SW 1271 (cell line): ENCODE results near the gene TCHP.
A peak's percentile ranks its signal among the peaks of the same experiment; 100 is the strongest.
"Not testable (repeated sequence)": the region's sequence is repeated elsewhere in the genome, so short reads cannot be mapped to it uniquely, and the experiment has no call there.

Experiments used
- DNase-seq, 2 experiments: peaks; one replicate each; lab custom pipeline; 2025; lab: John Stamatoyannopoulos, UW

TCHP gene, protein sequence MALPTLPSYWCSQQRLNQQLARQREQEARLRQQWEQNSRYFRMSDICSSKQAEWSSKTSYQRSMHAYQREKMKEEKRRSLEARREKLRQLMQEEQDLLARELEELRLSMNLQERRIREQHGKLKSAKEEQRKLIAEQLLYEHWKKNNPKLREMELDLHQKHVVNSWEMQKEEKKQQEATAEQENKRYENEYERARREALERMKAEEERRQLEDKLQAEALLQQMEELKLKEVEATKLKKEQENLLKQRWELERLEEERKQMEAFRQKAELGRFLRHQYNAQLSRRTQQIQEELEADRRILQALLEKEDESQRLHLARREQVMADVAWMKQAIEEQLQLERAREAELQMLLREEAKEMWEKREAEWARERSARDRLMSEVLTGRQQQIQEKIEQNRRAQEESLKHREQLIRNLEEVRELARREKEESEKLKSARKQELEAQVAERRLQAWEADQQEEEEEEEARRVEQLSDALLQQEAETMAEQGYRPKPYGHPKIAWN

DNA sequence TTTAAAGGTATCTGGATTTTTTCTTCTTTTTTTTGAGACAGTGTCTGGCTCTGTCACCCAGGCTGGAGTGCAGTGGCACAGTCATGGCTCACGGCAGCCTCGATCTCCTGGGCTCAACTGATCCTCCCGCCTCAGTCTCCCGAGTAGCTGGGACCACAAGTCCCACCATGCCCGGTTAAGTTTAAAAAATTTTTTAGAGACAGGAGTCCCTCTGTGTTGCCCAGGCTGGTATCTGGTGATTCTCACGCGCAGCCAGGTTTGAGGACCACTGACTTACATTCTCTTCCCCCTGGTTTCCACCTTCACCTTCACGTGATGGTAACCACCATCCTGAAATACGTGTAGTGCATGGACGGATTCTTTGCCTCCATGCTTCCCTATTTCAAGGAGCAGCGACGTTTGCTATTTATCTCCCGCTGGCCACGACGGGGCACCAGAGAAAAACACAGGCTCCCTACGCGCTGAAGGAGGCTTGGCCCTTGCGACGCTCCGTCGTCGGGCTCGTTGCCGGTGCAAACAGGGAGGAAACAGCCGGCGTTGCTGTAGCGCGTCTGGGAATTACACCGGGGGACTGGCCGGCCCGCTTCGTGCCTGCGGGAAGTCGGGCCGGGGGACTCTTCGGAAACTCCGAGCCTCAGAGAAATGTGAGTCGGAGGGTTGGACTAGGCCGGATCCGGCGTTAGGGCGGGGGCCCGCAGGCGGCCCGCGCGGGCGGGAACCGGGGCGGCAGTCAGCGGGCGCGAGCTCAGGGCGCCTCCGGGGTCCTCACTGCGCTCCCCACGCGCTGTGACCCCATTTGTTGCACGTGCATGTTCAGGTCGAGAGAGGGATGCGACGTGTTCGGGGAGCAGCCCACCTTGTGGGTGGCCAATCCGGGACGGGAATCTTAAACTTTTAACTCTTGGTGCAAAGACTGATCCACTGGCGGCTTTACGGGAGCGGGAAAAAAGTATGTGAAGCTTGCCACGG lies at the start of gene TCHP:
Gene TCHP, plus strand, starts transcription at position 492 of the 969 bp plus-strand sequence. CDS start 2,753 bp downstream, outside the sequence.
- peak; percentile 76 to 85 for DNase-seq

DNA sequence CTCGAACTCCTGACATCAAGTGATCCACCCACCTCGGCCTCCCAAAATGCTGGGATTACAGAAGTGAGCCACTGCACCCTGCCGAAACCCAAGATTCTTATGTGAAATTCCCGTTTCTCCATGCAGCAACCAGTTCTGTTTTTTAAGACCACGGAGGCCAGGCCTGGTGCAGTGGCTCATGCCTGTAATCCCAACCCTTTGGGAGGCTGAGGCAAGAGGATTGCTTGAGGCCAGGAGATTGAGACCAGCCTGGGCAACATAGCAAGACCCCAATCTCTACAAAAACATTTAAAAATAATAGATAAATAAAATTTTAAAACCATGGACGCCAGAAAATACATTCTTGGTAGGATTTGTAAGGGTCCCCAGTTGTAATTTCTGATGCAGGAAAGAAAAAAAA lies 49.6 kb upstream of the TCHP start:
- DNase-seq = not testable (repeated sequence)

DNA sequence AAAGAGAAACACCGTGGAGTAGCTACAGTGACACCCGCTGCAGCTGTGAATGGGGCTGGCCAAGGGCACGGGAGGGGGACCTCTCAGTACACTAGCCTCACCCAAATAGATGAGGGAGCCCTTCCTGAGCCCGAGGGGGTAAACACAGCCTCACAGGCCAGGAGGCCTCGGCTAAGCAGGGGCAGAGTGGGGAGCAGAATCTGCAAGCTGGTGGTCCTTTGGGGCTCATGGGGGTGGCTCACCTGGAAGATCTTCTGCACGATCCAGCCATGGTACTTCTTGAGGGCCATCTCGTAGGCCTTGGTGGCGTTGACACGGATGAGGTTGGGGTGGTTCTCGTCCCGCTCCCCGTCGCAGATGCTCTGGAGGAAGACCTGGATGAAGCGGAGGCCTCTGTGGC lies 44.7 kb upstream of the TCHP start:
- no peak for DNase-seq

DNA sequence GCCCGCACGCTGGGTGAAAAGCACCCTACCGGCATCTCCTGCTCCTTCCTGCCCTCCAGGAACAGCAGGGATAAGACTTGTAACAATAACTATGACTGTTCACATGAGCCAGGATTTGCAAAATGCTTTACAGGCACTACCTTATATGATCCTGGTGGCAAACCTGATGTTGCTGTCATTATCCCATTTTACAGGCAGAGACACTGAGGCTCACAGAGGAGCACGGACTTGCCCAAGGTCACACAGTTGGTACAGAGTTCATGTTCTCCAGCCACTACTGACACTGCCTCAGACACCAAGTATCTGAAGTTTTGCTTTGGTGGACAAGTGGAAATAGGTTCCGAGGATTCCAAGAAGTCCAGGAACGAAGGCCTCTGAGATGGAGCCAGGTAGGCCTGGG lies 42.4 kb upstream of the TCHP start:
- DNase-seq = no peak

DNA sequence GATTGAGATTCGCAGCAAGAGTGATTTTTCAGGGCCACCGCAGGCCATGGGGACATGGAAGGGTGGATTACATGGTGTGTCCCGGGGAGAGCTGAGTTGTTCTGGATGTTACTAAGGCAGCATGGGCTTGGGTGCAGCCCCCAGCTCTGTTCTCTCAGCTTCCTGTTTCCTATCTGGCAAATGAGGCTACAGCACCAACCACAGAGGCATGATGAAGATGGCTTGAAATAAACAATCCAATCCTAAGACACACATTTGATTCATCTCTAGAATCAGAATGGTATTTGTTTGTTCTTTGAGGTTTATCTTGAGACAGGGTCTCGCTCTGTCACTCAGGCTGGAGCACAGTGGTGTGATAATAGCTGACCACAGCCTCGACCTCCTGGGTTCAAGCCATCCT lies 41.3 kb upstream of the TCHP start:
- DNase-seq = no peak

DNA sequence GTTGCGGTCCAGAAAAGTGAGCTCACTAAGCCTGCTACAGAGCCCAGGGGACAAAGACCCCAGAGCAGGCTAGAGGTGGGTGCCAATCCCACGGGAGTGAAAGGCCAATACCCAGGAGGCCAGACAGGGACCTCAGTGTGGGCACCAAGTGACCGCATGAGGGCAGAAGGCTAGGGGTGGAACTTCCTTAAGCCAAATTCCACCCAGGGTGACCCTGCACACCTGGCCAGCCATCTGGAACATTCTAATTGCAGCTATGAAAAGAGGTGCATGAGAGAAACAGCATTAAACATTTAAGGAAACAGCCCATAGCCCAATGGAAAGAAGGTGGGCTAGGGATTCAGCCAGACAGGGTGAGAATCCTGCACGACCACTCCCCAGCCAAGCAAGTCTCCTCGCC lies 39.1 kb upstream of the TCHP start:
- DNase-seq = no peak

DNA sequence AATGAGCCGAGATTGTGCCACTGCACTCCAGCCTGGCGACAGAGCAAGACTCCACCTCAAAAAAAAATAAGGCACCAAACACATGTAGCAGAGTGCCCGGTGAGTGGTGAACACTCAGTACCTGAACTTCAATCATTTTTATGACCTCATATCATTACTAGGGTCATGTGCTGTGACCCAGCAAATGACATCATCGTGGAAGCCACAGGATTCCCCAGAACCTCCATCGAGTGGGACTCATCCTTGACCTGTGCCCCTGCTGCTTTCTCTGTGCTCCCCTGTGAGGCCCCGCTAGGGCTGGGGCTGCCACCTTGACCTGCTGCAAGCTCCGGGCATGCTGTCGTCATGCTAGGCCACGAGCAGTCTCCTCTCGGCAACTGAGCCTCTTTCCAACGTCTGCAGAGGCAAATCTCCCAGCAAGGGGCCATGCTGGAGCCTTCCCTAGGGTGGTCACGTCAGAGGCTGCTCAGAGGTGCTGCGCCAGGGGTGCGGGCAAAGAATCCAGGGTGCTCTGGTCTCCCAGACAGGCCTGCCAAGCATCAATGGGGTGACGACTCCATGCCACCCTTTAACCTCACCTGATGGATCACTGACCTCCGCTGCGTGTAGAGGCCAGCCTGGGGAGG lies 38.3 kb upstream of the TCHP start:
- DNase-seq = no peak

DNA sequence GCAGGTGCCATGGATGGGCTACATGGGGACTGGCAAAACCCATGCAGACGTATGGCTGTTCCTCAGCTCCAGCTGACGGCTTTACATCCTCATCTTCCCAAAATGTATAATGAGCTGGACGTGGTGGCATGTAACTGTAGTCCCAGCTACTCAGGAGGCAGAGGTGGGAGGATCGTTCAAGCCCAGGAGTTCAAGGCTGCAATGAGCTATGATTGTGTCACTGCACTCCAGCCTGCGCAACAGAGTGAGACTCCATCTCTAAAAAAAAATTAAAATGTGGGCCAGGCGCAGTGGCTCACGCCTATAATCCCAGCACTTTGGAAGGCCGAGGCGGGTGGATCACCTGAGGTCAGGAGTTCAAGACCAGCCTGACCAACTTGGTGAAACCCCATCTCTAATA lies 37.6 kb upstream of the TCHP start:
- DNase-seq = not testable (repeated sequence)

DNA sequence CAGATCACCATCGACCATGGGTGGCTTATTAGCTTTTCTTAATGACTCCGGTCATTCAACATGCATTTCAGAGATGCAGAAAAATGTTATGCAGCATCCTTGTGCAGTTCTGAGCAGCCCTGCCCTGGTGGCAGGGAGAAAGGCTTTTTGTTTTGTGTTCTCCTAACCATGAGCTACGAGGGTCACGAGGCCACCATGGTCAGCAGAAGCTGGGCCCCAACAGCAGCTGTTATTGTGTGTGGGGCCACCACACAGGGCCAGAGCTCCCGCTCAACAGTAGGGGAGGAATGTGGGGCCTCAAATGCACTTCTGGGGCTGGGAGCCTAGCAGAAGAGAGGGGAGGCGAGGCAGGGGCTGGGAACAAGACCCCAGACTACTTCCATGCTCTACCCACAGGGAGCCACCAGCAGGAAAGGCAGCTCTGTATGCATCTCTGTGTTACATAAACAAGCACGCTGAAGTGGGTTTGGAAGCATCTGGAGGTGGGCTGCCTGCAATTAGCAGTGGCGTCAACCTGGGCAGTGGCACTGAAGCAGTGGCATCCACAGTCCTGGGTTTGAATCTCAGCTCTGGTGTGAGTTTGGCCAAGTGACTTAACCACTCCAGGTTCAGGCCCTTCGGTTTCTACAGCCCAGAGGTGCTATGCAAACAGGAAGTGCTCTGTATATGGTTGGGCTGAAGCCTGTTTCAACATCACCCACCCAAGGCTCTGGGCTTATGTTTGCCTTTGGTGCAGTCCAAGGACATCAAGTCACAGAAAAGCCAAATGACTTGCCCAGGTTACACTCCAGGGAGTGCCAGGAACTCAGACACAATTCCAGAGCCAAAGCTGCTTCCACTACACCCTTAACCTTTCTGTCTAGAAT lies 36.0 kb upstream of the TCHP start:
- DNase-seq = no peak

DNA sequence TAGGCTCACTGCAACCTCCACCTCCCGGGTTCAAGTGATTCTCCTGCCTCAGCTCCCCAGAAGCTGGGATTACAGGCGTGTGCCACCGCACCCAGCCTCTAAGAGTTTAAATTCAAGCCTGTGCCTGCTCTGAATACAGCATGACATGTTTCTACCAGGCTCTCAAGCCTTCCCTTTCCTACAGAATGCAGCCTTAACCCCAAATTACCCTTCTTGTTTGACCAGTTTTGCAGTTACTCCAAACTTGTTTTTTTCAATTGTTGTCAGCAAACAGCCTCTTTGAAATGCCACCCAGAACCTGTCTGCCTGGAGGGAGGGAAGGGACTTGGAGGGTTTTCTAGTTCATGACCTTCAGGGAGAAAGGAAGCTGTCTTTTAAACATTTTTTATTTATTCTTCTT lies 35.2 kb upstream of the TCHP start:
- no peak for DNase-seq

DNA sequence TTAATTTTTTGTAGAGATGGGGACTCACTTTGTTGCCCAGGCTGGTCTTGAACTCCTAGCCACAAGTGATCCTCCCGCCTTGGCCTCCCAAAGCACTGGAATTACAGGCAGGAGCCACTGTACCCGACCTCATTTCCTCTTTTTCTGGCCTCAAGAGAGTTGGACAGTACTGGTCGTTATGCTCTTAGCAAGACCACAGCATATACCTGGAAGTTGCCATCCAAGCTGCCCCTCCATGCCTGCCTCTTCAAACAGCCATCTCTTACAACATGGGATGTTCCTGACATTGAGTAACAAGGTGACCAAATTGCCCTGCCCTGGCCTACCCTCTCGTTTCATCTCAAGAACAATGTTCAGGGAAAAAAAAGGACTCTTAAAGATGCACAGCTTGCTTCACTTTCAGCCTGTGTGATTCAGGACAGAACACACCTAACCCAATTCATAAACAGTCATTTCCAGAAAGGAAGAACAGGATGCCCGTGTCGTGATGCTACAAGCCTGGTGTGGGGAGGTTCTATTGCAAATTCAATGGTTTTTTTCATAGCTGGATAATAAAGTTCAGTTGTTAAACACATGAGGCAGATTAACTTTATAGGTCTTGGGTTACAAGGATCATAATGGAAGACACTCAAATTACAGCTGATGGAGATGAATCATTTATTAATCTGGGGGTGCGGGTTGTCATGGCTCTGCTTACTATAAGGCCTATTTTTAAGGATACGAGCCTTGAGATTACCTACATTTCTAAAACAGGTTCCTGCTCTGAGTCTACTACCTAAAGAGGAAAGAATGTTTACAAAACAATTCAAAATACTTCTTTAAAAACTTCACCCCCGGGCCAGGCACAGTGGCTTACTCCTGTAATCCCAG lies 31.7 kb upstream of the TCHP start:
- DNase-seq = no peak

DNA sequence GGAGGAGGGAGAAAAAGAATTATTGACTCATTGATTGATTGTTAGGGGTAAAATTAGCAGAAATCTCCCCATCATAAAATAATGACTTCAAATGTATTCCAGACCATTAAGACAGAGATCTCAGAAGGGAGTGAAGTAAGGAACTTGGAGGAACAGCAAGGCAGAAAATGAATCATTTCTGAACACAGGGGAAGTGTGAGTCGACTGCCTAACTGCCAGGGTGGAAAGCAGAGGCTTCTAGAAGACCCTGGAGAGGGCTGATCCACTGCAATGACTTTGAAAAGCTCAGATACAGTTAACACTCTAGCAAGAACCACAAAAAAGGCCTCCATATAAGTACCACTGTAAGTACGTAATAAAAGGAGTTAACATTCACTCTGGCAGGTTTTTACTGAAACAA lies 29.4 kb upstream of the TCHP start:
- peak in 1 of 2 experiments; percentile 13 for DNase-seq

DNA sequence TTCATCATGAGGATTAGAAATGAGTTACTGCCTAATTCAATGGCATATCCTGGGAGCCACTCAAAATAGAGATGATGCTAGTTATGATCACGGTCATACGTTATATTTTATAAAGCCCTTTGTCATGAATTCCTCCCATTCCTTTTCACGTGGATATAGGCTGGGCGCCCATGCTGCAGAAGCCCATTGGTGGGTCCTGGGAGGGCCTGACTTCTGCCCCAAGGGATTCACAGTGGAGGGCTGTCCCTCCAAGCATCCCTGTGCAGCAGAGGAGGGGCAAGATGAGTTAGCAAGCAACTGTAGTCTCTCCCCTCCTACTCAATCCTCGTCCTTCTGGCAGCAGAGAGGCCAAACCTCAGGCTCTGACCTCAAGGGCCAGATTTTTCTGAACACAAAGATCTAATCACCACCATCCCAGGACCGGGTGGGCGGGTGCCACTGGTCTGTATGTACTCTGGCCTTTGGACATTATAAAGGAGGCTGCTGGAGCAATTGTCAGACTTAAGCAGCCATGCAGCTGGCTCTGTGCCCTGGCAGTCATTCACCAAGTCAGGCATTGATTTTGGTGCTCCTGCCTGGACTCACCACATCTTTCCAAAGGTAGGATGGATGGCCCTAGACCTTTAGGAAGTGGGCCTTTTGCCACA lies 28.3 kb upstream of the TCHP start:
- no peak for DNase-seq

DNA sequence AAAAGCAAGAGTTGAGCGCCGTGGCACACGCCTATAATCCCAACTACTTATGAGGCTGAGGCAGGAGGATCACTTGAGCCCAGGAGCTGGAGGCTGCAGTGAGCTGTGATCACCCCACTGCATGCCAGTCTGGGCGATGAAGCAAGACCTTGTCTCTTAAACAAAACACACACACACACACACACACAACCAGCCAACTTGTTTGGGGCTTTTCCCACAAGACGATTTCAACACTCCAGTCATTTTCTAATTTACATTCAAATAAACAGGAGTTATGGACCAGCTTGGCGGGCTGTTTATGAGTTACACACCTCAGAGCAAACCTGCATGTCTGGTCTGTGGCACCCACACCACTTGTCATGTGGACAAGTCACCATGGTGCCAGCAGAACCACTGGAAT lies 26.4 kb upstream of the TCHP start:
- DNase-seq = no peak

DNA sequence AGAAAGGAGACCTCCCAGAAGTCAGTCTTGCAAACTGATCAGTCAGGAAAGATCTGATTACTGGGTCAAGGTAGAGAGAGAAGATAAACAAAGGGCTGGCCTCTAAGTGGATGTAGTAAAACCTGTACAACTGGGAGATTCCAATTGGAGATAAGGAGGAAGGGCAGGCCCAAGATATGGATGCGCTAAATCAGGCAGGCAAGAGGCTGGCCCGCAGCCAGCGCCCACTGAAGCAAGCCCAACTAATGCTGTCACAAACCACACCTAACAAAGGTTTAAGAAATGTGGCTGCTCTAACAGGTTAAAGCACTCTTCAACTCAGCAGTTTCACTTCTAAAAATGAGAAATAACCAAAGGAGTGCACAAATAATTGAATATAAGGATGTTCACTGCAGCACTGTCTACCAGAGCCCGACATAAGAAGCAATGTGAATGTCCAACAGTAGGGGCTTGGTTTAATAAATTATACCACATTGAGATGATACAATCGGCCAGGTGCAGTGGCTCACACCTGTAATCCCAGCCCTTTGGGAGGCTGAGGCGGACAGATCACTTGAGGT lies 24.4 kb upstream of the TCHP start:
- DNase-seq = no peak

DNA sequence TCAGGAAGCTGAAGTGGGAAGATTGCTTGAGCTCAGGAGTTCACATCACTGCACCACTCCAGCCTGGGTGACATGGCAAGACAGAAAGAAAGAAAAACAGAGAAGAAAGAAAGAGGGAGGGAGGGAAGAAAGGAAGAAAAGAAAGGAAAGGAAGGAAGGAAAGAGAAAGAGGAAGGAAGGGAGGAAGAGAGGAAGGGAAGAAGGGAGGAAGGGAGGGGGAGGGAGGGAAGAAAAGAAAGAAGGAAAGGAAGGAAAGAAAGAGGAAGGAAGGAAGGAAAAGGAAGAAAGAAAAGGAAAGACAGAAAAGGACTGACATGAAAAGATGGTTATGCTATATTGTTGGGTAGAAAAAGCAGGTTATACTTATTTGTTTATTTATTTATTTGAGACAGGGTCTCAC lies 23.7 kb upstream of the TCHP start:
- no peak for DNase-seq

DNA sequence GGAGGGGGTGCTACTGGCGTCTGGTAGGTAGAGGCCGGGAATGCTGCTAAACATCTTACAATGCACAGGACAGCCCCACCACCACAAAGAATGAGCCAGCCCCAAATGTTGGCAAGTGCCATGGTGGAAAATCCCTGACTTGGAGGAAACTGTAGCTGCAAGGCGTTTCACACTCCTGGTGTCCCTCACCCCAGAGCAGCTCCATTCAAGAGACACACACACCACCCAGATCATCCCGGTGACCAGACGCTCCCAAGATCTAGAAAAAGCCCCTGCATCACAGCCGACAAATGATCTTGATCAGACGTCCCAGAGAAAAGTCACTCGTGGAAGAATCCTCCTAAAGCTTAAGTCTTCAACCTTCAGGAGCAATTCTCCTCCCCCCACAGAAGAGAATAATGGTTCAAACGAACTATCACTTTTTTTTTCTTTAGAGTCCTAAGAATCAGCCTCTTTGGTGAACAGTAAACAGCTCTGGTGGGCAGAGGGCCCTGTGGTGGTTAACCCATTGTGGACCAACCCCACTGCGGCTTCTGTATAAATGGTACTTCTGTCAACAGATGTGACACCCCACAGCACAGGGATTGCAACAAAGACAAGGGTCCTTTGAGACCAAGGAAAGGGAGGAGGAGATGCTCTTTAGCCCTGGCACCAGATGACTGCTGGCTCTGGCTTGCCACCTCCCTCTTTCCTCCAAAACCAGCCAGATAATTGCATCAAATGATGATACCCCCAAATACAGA lies 22.4 kb upstream of the TCHP start:
- DNase-seq = no peak

DNA sequence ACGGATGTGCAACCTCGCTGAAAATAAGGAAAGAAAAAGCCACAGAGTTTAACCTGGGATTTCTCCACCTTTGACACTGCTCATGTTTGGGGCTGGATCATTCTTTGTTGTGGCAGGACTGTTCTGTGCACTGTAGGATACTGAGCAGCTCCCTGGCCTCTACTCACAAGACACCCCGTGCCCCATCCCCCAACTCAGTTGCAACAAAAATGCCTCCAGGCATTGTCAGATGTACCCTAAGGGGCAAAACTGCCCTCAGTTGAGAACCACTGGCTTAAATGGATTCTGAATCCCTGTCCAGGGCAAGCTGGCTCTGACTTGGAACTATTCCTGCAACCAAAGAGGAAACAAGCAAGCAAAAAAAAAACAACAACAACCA lies 21.8 kb upstream of the TCHP start:
- no peak for DNase-seq

DNA sequence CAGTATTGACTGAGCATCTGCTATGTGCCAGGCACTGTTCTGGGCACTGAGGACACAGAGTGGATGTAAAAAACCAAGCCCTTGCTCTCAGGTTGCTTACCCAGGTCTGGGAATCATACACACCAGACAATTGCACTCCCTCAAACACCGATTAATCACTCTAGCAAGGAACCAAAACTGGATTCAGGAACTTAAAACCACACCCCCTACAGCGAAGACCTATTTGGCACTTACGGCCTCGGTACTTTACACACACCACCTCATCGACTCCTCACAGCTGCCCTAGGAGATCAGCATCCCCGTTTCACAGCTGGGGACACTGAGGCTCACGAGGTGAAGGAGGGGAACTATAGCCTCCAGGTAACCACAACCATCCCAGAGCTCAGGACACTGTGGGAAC lies 21.3 kb upstream of the TCHP start:
- DNase-seq = no peak
